ENCODE measurements around the gene TFG. TPM values are rescaled to one million over a fixed set of nuclear protein-coding genes. Genes with fewer than 3 reads are reported as not detected.

TFG gene
- total RNA-seq, 3 donors from 2014 or later (not counting 1 experiment from before 2014, with no cell fraction given): 47.6 to 52.8 (median 50.0) TPM

DNA sequence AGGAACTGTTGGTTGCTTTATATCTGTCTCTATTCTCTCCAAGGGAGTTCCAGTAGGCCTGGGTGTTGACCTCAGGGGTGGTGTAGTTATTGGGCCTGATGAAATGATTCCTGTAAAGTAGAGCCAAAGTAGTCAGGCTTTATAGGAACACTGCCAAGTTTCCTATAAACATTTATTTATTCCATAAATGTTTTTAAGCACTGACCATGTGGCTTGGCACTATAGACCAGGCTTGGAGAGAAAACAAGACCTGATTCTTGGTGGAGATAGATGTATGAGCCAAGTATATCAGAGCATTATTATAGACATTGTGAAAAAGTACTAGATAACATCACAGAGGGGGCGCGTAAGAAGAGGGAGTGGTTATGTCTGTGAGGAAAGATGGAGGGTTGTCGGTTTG lies 65.9 kb downstream of the TFG start:
- no peaks in the 10 kb centered on the region for H3K36me3 Mint-ChIP-seq
- no peaks in the 10 kb centered on the region for H3K4me1 ChIP-seq (ENCODE audit: control insufficient read depth, insufficient read depth, low read length)
- H3K4me3 Mint-ChIP-seq: no peak overlapping the region
- no peaks in the 10 kb centered on the region for H3K4me1 Mint-ChIP-seq
- TF ChIP-seq, protein P1, sequence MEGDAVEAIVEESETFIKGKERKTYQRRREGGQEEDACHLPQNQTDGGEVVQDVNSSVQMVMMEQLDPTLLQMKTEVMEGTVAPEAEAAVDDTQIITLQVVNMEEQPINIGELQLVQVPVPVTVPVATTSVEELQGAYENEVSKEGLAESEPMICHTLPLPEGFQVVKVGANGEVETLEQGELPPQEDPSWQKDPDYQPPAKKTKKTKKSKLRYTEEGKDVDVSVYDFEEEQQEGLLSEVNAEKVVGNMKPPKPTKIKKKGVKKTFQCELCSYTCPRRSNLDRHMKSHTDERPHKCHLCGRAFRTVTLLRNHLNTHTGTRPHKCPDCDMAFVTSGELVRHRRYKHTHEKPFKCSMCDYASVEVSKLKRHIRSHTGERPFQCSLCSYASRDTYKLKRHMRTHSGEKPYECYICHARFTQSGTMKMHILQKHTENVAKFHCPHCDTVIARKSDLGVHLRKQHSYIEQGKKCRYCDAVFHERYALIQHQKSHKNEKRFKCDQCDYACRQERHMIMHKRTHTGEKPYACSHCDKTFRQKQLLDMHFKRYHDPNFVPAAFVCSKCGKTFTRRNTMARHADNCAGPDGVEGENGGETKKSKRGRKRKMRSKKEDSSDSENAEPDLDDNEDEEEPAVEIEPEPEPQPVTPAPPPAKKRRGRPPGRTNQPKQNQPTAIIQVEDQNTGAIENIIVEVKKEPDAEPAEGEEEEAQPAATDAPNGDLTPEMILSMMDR (IDR thresholded peaks at IDR 0.05): no peak
- ATAC-seq (no peak), DNase-seq (no peak)
- no peak overlapping the region for H3K27ac ChIP-seq (ENCODE audit: low read length)
- H3K4me3 ChIP-seq (ENCODE audit: low read length): no peak overlapping the region
- no peaks in the 10 kb centered on the region for H3K9me3 ChIP-seq (ENCODE audit: control insufficient read depth, insufficient read depth, low read length)
- WGBS (ENCODE audit: insufficient coverage): 96% methylated on average over 3 of the region's 3 CpGs
- H3K36me3 ChIP-seq (ENCODE audit: control insufficient read depth, insufficient read depth, low read length): no peaks in the 10 kb centered on the region
- no peaks in the 10 kb centered on the region for H3K9me3 Mint-ChIP-seq
- H3K27ac Mint-ChIP-seq: no peak overlapping the region
- no peaks in the 10 kb centered on the region for H3K27me3 ChIP-seq (ENCODE audit: control insufficient read depth, insufficient read depth, low read length)
- intact Hi-C loops (cut with micrococcal nuclease): no loop called here
- peaks cover 0 to 2% of the 10 kb centered on the region in 2 donors for H3K27me3 Mint-ChIP-seq (ENCODE audit: low read depth in 2 of 2)

DNA sequence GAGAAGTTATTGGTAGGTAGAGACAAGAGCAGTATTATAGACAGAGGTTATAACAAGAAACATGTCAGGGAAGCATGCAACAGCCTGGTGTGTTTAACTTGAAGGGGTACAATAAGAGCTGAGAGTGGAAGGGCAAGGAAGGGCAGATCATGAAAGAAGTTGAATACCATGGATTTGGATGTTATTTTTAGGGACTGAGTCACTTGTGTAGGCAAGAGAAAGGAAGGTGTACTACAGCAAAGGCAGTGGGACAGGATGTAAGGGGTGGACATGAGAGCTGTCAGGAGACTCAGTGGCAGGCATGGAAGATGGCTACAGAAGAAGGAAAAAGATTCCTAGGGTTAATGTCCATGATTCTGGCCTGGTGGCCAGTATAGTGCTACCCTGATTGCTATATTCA lies 66.4 kb downstream of the TFG start:
- no peak for ATAC-seq
- Histone ChIP-seq H3K27me3 (ENCODE audit: control insufficient read depth, insufficient read depth, low read length) (no peaks in the 10 kb centered on the region), H3K9me3 (ENCODE audit: control insufficient read depth, insufficient read depth, low read length) (no peaks in the 10 kb centered on the region), H3K36me3 (ENCODE audit: control insufficient read depth, insufficient read depth, low read length) (no peaks in the 10 kb centered on the region), H3K27ac (ENCODE audit: low read length) (no peak overlapping the region), H3K4me3 (ENCODE audit: low read length) (no peak overlapping the region), H3K4me1 (ENCODE audit: control insufficient read depth, insufficient read depth, low read length) (no peaks in the 10 kb centered on the region)
- no peak overlapping the region for H3K27ac Mint-ChIP-seq
- no peaks in the 10 kb centered on the region for H3K27me3 Mint-ChIP-seq (ENCODE audit: low read depth in 2 of 2)
- no peaks in the 10 kb centered on the region for H3K36me3 Mint-ChIP-seq
- no peak overlapping the region for H3K4me3 Mint-ChIP-seq
- no peak for DNase-seq
- TF ChIP-seq, protein P1 (IDR thresholded peaks at IDR 0.05): no peak
- no peaks in the 10 kb centered on the region for H3K4me1 Mint-ChIP-seq
- intact Hi-C loops (cut with micrococcal nuclease): no loop called here
- H3K9me3 Mint-ChIP-seq: no peaks in the 10 kb centered on the region

DNA sequence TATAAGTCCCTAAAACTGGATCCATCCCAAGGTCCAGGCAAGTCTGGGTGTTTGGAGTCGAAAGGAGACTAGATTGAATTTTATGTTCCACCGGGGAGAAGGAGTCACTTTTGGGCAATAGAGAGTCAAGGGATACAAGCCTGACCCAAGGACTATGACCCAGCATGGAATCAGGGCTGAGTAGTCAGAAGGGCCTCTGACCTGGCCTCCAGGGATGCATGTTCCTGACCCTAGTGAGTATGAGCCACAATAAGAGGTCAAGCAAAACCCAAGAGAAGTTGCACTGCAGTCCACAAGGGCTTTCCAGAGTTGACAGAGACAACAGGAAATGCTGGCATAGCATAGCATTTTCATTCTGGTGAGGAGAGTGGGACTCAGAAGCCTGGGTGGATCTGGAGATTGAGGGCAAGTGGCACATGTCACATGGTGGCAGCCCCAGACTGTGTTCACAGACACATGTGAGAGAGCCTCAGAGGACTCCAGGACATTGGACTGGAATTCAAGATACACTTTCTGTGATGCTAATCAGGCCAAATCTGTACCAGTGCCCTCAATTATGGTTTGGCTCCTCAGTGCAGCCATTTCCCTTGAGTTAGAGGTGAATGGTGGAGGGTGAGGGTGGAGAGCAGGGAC lies 66.9 kb downstream of the TFG start:
- Mint-ChIP-seq H3K27ac (no peak overlapping the region), H3K27me3 (ENCODE audit: low read depth in 2 of 2) (no peaks in the 10 kb centered on the region), H3K36me3 (no peaks in the 10 kb centered on the region), H3K4me3 (no peak overlapping the region), H3K9me3 (no peaks in the 10 kb centered on the region), H3K4me1 (no peaks in the 10 kb centered on the region)
- no peaks in the 10 kb centered on the region for H3K36me3 ChIP-seq (ENCODE audit: control insufficient read depth, insufficient read depth, low read length)
- 86% methylated on average over 2 of the region's 2 CpGs for WGBS (ENCODE audit: insufficient coverage)
- no peaks in the 10 kb centered on the region for H3K27me3 ChIP-seq (ENCODE audit: control insufficient read depth, insufficient read depth, low read length)
- ATAC-seq: no peak
- TF ChIP-seq, protein P1 (IDR thresholded peaks at IDR 0.05): no peak
- DNase-seq: no peak
- intact Hi-C loops (cut with micrococcal nuclease): no loop called here
- H3K4me1 ChIP-seq (ENCODE audit: control insufficient read depth, insufficient read depth, low read length): no peaks in the 10 kb centered on the region
- no peak overlapping the region for H3K27ac ChIP-seq (ENCODE audit: low read length)
- no peaks in the 10 kb centered on the region for H3K9me3 ChIP-seq (ENCODE audit: control insufficient read depth, insufficient read depth, low read length)
- no peak overlapping the region for H3K4me3 ChIP-seq (ENCODE audit: low read length)

DNA sequence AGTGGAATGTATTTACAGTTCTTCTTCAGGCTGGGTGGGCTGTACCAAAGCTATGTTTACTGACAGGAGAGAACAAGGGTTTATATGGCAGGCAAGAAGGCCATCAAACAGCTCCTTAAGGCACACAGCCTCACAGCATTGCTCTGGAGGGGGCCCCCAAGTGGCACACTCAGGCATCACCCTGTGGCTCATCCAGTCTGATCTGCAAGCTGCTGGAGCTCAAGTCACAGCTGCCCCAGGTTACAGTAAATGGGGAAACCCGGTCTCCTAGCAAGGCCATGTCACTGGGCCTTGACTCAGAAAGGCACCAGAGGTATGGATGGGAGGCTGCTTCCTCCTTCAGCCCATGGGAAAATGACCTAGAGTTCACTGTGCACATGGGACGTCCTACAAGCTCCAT lies 67.5 kb downstream of the TFG start:
- no peaks in the 10 kb centered on the region for H3K4me1 Mint-ChIP-seq
- H3K27ac Mint-ChIP-seq: no peak overlapping the region
- Histone ChIP-seq H3K4me3 (ENCODE audit: low read length) (no peak overlapping the region), H3K9me3 (ENCODE audit: control insufficient read depth, insufficient read depth, low read length) (no peaks in the 10 kb centered on the region), H3K27me3 (ENCODE audit: control insufficient read depth, insufficient read depth, low read length) (no peaks in the 10 kb centered on the region), H3K27ac (ENCODE audit: low read length) (no peak overlapping the region), H3K36me3 (ENCODE audit: control insufficient read depth, insufficient read depth, low read length) (no peaks in the 10 kb centered on the region), H3K4me1 (ENCODE audit: control insufficient read depth, insufficient read depth, low read length) (no peaks in the 10 kb centered on the region)
- TF ChIP-seq, protein P1 (IDR thresholded peaks at IDR 0.05): no peak
- no peaks in the 10 kb centered on the region for H3K9me3 Mint-ChIP-seq
- no peak overlapping the region for H3K4me3 Mint-ChIP-seq
- H3K36me3 Mint-ChIP-seq: no peaks in the 10 kb centered on the region
- intact Hi-C loops (cut with micrococcal nuclease): no loop called here
- ATAC-seq: no peak
- no peaks in the 10 kb centered on the region for H3K27me3 Mint-ChIP-seq (ENCODE audit: low read depth in 2 of 2)
- WGBS (ENCODE audit: insufficient coverage): 90% methylated on average over 2 of the region's 2 CpGs
- DNase-seq: no peak
